HL-60 (cell line): ENCODE results near the gene SUPT3H.

ENCODE experiments used
- CTCF ChIP-seq: IDR thresholded peaks from one replicate; pipeline ENCODE4 v1.5.1; 2011; ENCODE audit warnings: low read length, control low read depth, inconsistent platforms; ENCODE audit not compliant: insufficient read depth
- POLR2AphosphoS5 ChIP-seq: IDR thresholded peaks from 2 replicates; pipeline ENCODE4 v1.6.1; 2012; ENCODE audit warnings: low read depth

GRCh38 chr6:45126033-45126432, 251.7 kb downstream of the SUPT3H start:
- TF ChIP-seq POLR2AphosphoS5 (no peak), CTCF (no peak)
